IPS-20b (cell line): ENCODE results near the gene ATG14.

Experiments used
- H3K27ac ChIP-seq: one replicate; pipeline ENCODE4 v1.5.1; 2013; ENCODE audit warnings: low read length
- H3K27me3 ChIP-seq: 2 replicates; pipeline ENCODE4 v1.6.1; 2013; ENCODE audit warnings: mild to moderate bottlenecking, low read length, inconsistent platforms; ENCODE audit not compliant: insufficient read depth
- H3K36me3 ChIP-seq: 2 replicates; pipeline ENCODE4 v1.6.1; 2013; ENCODE audit warnings: low read depth, mild to moderate bottlenecking, inconsistent platforms, low read length, moderate library complexity; ENCODE audit not compliant: insufficient read depth
- H3K4me1 ChIP-seq: 2 replicates; pipeline ENCODE4 v1.6.1; 2013; ENCODE audit warnings: mild to moderate bottlenecking, control low read depth, inconsistent platforms, low read length, moderate library complexity; ENCODE audit not compliant: insufficient read depth
- H3K4me3 ChIP-seq: 2 replicates; pipeline ENCODE4 v1.5.1; 2013; ENCODE audit warnings: mild to moderate bottlenecking, low read length, inconsistent platforms
- H3K9ac ChIP-seq: 2 replicates; pipeline ENCODE4 v1.6.1; 2013; ENCODE audit warnings: low read depth, mild to moderate bottlenecking, inconsistent platforms, low read length, moderate library complexity
- H3K9me3 ChIP-seq: 2 replicates; pipeline ENCODE4 v1.6.1; 2013; ENCODE audit warnings: mild to moderate bottlenecking, low read depth, low read length, inconsistent platforms; ENCODE audit not compliant: insufficient read depth

ATG14 gene

GRCh38 chr14:55324812-55325211, 86.8 kb downstream of the ATG14 start:
- H3K9ac ChIP-seq: no peak overlapping the region
- H3K36me3 ChIP-seq: no peaks in the 10 kb centered on the region
- H3K9me3 ChIP-seq: no peaks in the 10 kb centered on the region
- no peak overlapping the region for H3K27ac ChIP-seq
- H3K4me3 ChIP-seq: no peak overlapping the region
- H3K27me3 ChIP-seq: no peaks in the 10 kb centered on the region
- no peaks in the 10 kb centered on the region for H3K4me1 ChIP-seq

- no peaks in the 10 kb centered on the region for H3K9me3 ChIP-seq
- H3K4me1 ChIP-seq: no peaks in the 10 kb centered on the region
- no peak overlapping the region for H3K9ac ChIP-seq
- no peaks in the 10 kb centered on the region for H3K36me3 ChIP-seq
- no peak overlapping the region for H3K27ac ChIP-seq
- H3K4me3 ChIP-seq: no peak overlapping the region
- H3K27me3 ChIP-seq: no peaks in the 10 kb centered on the region
Measured at GRCh38 chr14:55323910-55324309, 87.7 kb downstream of the ATG14 start.

- no peak overlapping the region for H3K9ac ChIP-seq
- H3K4me3 ChIP-seq: no peak overlapping the region
- no peaks in the 10 kb centered on the region for H3K9me3 ChIP-seq
- no peaks in the 10 kb centered on the region for H3K4me1 ChIP-seq
- H3K36me3 ChIP-seq: peaks cover 6% of the 10 kb centered on the region; the same call in 1 of the 2 replicates
- no peak overlapping the region for H3K27ac ChIP-seq
- no peaks in the 10 kb centered on the region for H3K27me3 ChIP-seq
Measured at GRCh38 chr14:55318694-55319093, 92.9 kb downstream of the ATG14 start.

GRCh38 chr14:55317542-55318306, 93.9 kb downstream of the ATG14 start:
- H3K4me1 ChIP-seq: no peaks in the 10 kb centered on the region
- H3K9ac ChIP-seq: no peak overlapping the region
- H3K9me3 ChIP-seq: peaks cover 8% of the 10 kb centered on the region
- H3K27ac ChIP-seq: no peak overlapping the region
- H3K27me3 ChIP-seq: no peaks in the 10 kb centered on the region
- H3K36me3 ChIP-seq: peaks cover 6% of the 10 kb centered on the region; the same call in 1 of the 2 replicates
- no peak overlapping the region for H3K4me3 ChIP-seq

- no peak overlapping the region for H3K9ac ChIP-seq
- no peaks in the 10 kb centered on the region for H3K27me3 ChIP-seq
- peaks cover 20% of the 10 kb centered on the region for H3K9me3 ChIP-seq
- H3K4me3 ChIP-seq: no peak overlapping the region
- no peaks in the 10 kb centered on the region for H3K4me1 ChIP-seq
- H3K36me3 ChIP-seq: peaks cover 6% of the 10 kb centered on the region; the same call in 1 of the 2 replicates
- no peak overlapping the region for H3K27ac ChIP-seq
Measured at GRCh38 chr14:55316564-55316963, 95.1 kb downstream of the ATG14 start.
